NT2/D1 (cell line): ENCODE measurements around the gene TMEM26.

ENCODE experiments used
- SUZ12 ChIP-seq: IDR thresholded peaks from 2 replicates; pipeline ENCODE4 v1.6.1; 2011; ENCODE audit not compliant: insufficient read length, insufficient read depth; ENCODE audit errors: extremely low read depth
- YY1 ChIP-seq: IDR thresholded peaks from 2 replicates; pipeline ENCODE4 v1.6.1; 2011; ENCODE audit not compliant: insufficient read length, insufficient read depth
- ZNF274 ChIP-seq: IDR thresholded peaks from 2 replicates; pipeline ENCODE4 v1.6.1; 2011; ENCODE audit warnings: mild to moderate bottlenecking, low read depth, low read length

DNA sequence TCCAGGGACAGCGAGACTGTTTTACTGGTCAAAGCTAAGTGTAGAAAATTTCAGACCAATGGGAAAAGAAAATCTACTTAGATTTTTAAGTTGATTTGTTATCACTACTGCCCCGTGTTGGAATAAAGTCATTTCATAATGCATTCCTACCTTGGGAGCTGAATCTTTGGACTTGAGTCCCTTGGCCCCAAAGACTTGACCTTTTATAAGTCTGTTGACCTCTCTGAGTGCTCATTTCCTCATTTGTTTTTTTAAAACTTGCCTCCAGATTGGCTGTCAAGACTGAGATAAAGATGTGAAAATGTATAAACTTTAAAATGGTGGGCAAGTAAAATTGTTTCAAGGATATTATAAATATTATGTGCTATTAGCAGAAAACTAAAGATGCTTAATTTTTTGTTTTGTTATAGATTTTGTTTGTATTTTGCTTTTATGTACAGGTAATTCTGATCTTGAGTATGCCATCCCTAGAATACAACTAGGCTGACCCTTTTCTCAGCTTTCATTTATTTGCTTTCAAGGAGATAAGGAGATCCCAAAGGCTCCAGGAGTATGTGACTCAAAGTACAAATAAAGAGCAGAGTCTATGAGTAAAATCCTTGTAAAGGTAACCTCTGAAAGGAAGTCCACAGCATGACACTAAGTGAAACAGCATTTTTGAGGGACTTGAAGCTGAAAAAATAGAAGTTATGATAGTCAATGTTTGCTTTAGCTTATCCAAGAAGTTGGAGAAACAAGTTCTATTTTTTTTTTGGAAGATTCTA lies 54.6 kb downstream of the TMEM26 start:
- TF ChIP-seq SUZ12: no peak
- no peak for TF ChIP-seq ZNF274
- TF ChIP-seq YY1: no peak
